ENCODE data around the gene TNS3. TPM values are rescaled to one million over a fixed set of nuclear protein-coding genes. Genes with fewer than 3 reads are reported as not detected.

TNS3 gene
- total RNA-seq, 1 donor from 2014 or later = 92.9 TPM

GRCh38 chr7:47354831-47355541 is 226.9 kb downstream of the TNS3 start:
- H3K36me3 Mint-ChIP-seq (ENCODE audit: low read depth, unreplicated experiment) = peaks cover 17% of the 10 kb centered on the region

GRCh38 chr7:47354071-47354470 is 227.8 kb downstream of the TNS3 start:
- H3K9me3 ChIP-seq (ENCODE audit: insufficient read depth, low read depth, low read length) = no peaks in the 10 kb centered on the region
- DNase-seq (ENCODE audit: low read depth) = no peak
- no peak overlapping the region for H3K27ac Mint-ChIP-seq (ENCODE audit: unreplicated experiment)
- no peaks in the 10 kb centered on the region for H3K36me3 ChIP-seq (ENCODE audit: insufficient read depth, low read length)
- H3K9me3 Mint-ChIP-seq (ENCODE audit: unreplicated experiment) = no peaks in the 10 kb centered on the region
- no peak for FAIRE-seq
- no peak overlapping the region for H2AFZ ChIP-seq (ENCODE audit: low read depth, low read length)
- peaks cover 3% of the 10 kb centered on the region for H3K27me3 ChIP-seq (ENCODE audit: insufficient read depth, low read length)
- no peak overlapping the region for H3K4me3 Mint-ChIP-seq (ENCODE audit: unreplicated experiment)
- H3K4me2 ChIP-seq (ENCODE audit: low read length) = no peak overlapping the region
- peaks cover 100% of the 10 kb centered on the region for H4K20me1 ChIP-seq (ENCODE audit: insufficient read depth, low read length)
- H3K36me3 Mint-ChIP-seq (ENCODE audit: low read depth, unreplicated experiment) = peaks cover 17% of the 10 kb centered on the region
- no peaks in the 10 kb centered on the region for H3K27me3 Mint-ChIP-seq (ENCODE audit: low read depth, unreplicated experiment)
- peaks cover 23% of the 10 kb centered on the region for H3K79me2 ChIP-seq (ENCODE audit: insufficient read depth, low read length)
- H3K27ac ChIP-seq (ENCODE audit: low read depth, low read length) = no peak overlapping the region
- H3K4me3 ChIP-seq (ENCODE audit: insufficient read depth, low read depth, low read length) = no peak overlapping the region
- H3K9ac ChIP-seq (ENCODE audit: low read length) = no peak overlapping the region
- peaks cover 2% of the 10 kb centered on the region for H3K4me1 Mint-ChIP-seq (ENCODE audit: low read depth, unreplicated experiment)
- no peak for TF ChIP-seq EZH2 (IDR thresholded peaks at IDR 0.05; ENCODE audit: insufficient read depth, low read length)
- TF ChIP-seq CTCF (IDR thresholded peaks at IDR 0.05; ENCODE audit: insufficient read depth, low read depth, low read length) = no peak
- H3K4me1 ChIP-seq (ENCODE audit: insufficient read depth, low read length) = no peaks in the 10 kb centered on the region

More at GRCh38 chr7:47354831-47355541, 226.9 kb downstream of the TNS3 start:
- no peaks in the 10 kb centered on the region for H3K36me3 ChIP-seq (ENCODE audit: insufficient read depth, low read length)
- H3K4me3 Mint-ChIP-seq (ENCODE audit: unreplicated experiment) = no peak overlapping the region
- no peak for FAIRE-seq
- H3K4me1 ChIP-seq (ENCODE audit: insufficient read depth, low read length) = no peaks in the 10 kb centered on the region
- H3K4me1 Mint-ChIP-seq (ENCODE audit: low read depth, unreplicated experiment) = peaks cover 2% of the 10 kb centered on the region
- no peak for TF ChIP-seq CTCF (IDR thresholded peaks at IDR 0.05; ENCODE audit: insufficient read depth, low read depth, low read length)
- no peak for TF ChIP-seq EZH2 (IDR thresholded peaks at IDR 0.05; ENCODE audit: insufficient read depth, low read length)
- no peak for DNase-seq (ENCODE audit: low read depth)
- H3K79me2 ChIP-seq (ENCODE audit: insufficient read depth, low read length) = peaks cover 27% of the 10 kb centered on the region
- no peak overlapping the region for H3K4me3 ChIP-seq (ENCODE audit: insufficient read depth, low read depth, low read length)
- H3K9me3 Mint-ChIP-seq (ENCODE audit: unreplicated experiment) = no peaks in the 10 kb centered on the region
- H3K4me2 ChIP-seq (ENCODE audit: low read length) = no peak overlapping the region
- H3K27me3 ChIP-seq (ENCODE audit: insufficient read depth, low read length) = peaks cover 3% of the 10 kb centered on the region
- no peak overlapping the region for H2AFZ ChIP-seq (ENCODE audit: low read depth, low read length)
- peaks cover 100% of the 10 kb centered on the region for H4K20me1 ChIP-seq (ENCODE audit: insufficient read depth, low read length)
- no peak overlapping the region for H3K27ac ChIP-seq (ENCODE audit: low read depth, low read length)
- no peaks in the 10 kb centered on the region for H3K9me3 ChIP-seq (ENCODE audit: insufficient read depth, low read depth, low read length)
- H3K27ac Mint-ChIP-seq (ENCODE audit: unreplicated experiment) = no peak overlapping the region
- H3K27me3 Mint-ChIP-seq (ENCODE audit: low read depth, unreplicated experiment) = no peaks in the 10 kb centered on the region
- no peak overlapping the region for H3K9ac ChIP-seq (ENCODE audit: low read length)

GRCh38 chr7:47352394-47352968 is 229.4 kb downstream of the TNS3 start:
- Histone ChIP-seq H3K79me2 (ENCODE audit: insufficient read depth, low read length) (peaks cover 23% of the 10 kb centered on the region), H3K9ac (ENCODE audit: low read length) (no peak overlapping the region), H3K27ac (ENCODE audit: low read depth, low read length) (no peak overlapping the region), H3K4me3 (ENCODE audit: insufficient read depth, low read depth, low read length) (no peak overlapping the region), H4K20me1 (ENCODE audit: insufficient read depth, low read length) (peaks cover 97% of the 10 kb centered on the region), H3K4me1 (ENCODE audit: insufficient read depth, low read length) (no peaks in the 10 kb centered on the region), H3K27me3 (ENCODE audit: insufficient read depth, low read length) (peaks cover 3% of the 10 kb centered on the region), H3K36me3 (ENCODE audit: insufficient read depth, low read length) (peaks cover 3% of the 10 kb centered on the region), H3K4me2 (ENCODE audit: low read length) (no peak overlapping the region), H3K9me3 (ENCODE audit: insufficient read depth, low read depth, low read length) (no peaks in the 10 kb centered on the region), H2AFZ (ENCODE audit: low read depth, low read length) (no peak overlapping the region)
- Mint-ChIP-seq H3K27me3 (ENCODE audit: low read depth, unreplicated experiment) (no peaks in the 10 kb centered on the region), H3K9me3 (ENCODE audit: unreplicated experiment) (no peaks in the 10 kb centered on the region), H3K4me1 (ENCODE audit: low read depth, unreplicated experiment) (peaks cover 2% of the 10 kb centered on the region), H3K4me3 (ENCODE audit: unreplicated experiment) (no peak overlapping the region), H3K27ac (ENCODE audit: unreplicated experiment) (no peak overlapping the region), H3K36me3 (ENCODE audit: low read depth, unreplicated experiment) (peaks cover 24% of the 10 kb centered on the region)
- TF ChIP-seq CTCF (IDR thresholded peaks at IDR 0.05; ENCODE audit: insufficient read depth, low read depth, low read length) = no peak
- no peak for TF ChIP-seq EZH2 (IDR thresholded peaks at IDR 0.05; ENCODE audit: insufficient read depth, low read length)
- DNase-seq (ENCODE audit: low read depth) = no peak
- no peak for FAIRE-seq
